Common myeloid progenitor, CD34-positive (primary cell): ENCODE results near the gene CYP3A5.
"Not testable (repeated sequence)": the region's sequence is repeated elsewhere in the genome, so short reads cannot be mapped to it uniquely, and the experiment has no call there.

ENCODE experiments used
- CTCF ChIA-PET: fragments of 350-600 bp; sonication (Branson Sonifier 250); formaldehyde crosslinking; loops from one replicate; lab custom pipeline; 2021; ENCODE audit warnings: antibody characterized with exemption; lab: Charles Lee
- POLR2A ChIA-PET: fragments of 350-600 bp; sonication (Branson Sonifier 250); formaldehyde crosslinking; loops from one replicate; lab custom pipeline; 2021; ENCODE audit warnings: antibody characterized with exemption; lab: Charles Lee
- DNase-seq, 3 donors: peaks; one replicate each; pipeline versions ENCODE4 v3.0.0 to v3.0.0-alpha.2; 2013
- H3K27ac ChIP-seq, 2 experiments: 1 replicate in 1 of 2; 2 replicates in 1 of 2; pipeline ENCODE4 v1.7.0; 2013; ENCODE audit warnings: inconsistent platforms in 2 of 2, low read length in 2 of 2, mild to moderate bottlenecking in 2 of 2, low read depth in 1 of 2, moderate library complexity in 1 of 2; ENCODE audit not compliant: severe bottlenecking in 2 of 2, insufficient read depth in 1 of 2, poor library complexity in 1 of 2
- H3K27me3 ChIP-seq, 5 experiments: replicated peaks in 2 of 5; 1 replicate in 3 of 5; 2 replicates in 2 of 5; pipeline versions ENCODE4 v1.6.1 to v1.7.0; 2013; ENCODE audit warnings: low read length in 4 of 5, mild to moderate bottlenecking in 2 of 5, moderate library complexity in 2 of 5, inconsistent platforms in 1 of 5; ENCODE audit not compliant: insufficient read depth in 5 of 5, control insufficient read depth in 4 of 5
- H3K36me3 ChIP-seq, 4 experiments: 1 replicate in 2 of 4; 2 replicates in 2 of 4; pipeline versions ENCODE4 v1.6.1 to v1.7.0; 2013; ENCODE audit warnings: low read length in 3 of 4, control low read depth in 1 of 4, mild to moderate bottlenecking in 1 of 4; ENCODE audit not compliant: control insufficient read depth in 4 of 4, insufficient read depth in 4 of 4
- H3K4me1 ChIP-seq, 4 experiments: 1 replicate in 3 of 4; 2 replicates in 1 of 4; pipeline versions ENCODE4 v1.6.1 to v1.7.1; 2013; ENCODE audit warnings: low read length in 3 of 4, mild to moderate bottlenecking in 3 of 4, control low read depth in 1 of 4, inconsistent platforms in 1 of 4, moderate library complexity in 1 of 4; ENCODE audit not compliant: control insufficient read depth in 4 of 4, insufficient read depth in 4 of 4; ENCODE audit errors: control extremely low read depth in 1 of 4
- H3K4me3 ChIP-seq, 7 experiments: 1 replicate in 4 of 7; 2 replicates in 3 of 7; pipeline versions ENCODE4 v1.5.1 to v1.7.0; 2013; ENCODE audit warnings: mild to moderate bottlenecking in 7 of 7, low read length in 6 of 7, moderate library complexity in 6 of 7, inconsistent platforms in 2 of 7, low read depth in 2 of 7, control low read depth in 1 of 7; ENCODE audit not compliant: insufficient read depth in 4 of 7, control insufficient read depth in 1 of 7; ENCODE audit errors: extremely low read depth in 1 of 7
- H3K9me3 ChIP-seq, 5 experiments: 1 replicate in 4 of 5; 2 replicates in 1 of 5; pipeline versions ENCODE4 v1.6.1 to v1.7.1; 2013; ENCODE audit warnings: low read length in 4 of 5, mild to moderate bottlenecking in 2 of 5, inconsistent platforms in 1 of 5, low read depth in 1 of 5, moderate library complexity in 1 of 5; ENCODE audit not compliant: control insufficient read depth in 4 of 5, insufficient read depth in 2 of 5; ENCODE audit errors: control extremely low read depth in 1 of 5
- WGBS: methylation state at CpG from one replicate; pipeline ENCODE4 v1.1.5; 2013; ENCODE audit not compliant: insufficient coverage; 5-methylcytosine and 5-hydroxymethylcytosine counted together

The CYP3A5 gene

DNA sequence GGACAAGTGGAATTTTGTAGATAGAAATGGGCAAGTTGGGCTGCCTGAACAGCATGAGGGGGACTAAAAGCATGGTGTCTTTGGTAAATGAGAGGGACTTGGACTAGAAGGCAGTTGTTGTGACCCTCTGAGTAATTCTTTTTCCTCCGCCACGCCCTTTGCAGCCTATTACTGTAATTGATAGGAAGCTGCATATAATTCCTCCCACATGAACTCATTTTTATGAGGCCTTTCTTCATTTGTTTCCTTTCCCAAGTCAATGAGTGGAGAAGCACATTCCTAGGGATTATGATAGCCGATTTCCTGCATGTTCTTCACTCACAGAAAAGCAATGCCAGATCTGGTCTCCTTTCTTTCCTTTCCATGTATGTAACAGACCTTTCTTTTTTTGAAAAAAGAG, 35.4 kb downstream of the CYP3A5 start:
- no peak overlapping the region for H3K27ac ChIP-seq
- peaks cover 0 to 7% (median 0%) of the 10 kb centered on the region in 5 experiments for H3K9me3 ChIP-seq
- POLR2A ChIA-PET: no interaction called here
- H3K4me3 ChIP-seq: no peak overlapping the region
- H3K27me3 ChIP-seq: no peaks in the 10 kb centered on the region
- no peak for DNase-seq
- no peaks in the 10 kb centered on the region for H3K4me1 ChIP-seq
- WGBS: 100% methylated on average over 1 of the region's 3 CpGs
- CTCF ChIA-PET: no interaction called here
- H3K36me3 ChIP-seq: peaks cover 3 to 16% (median 11%) of the 10 kb centered on the region in 4 experiments

DNA sequence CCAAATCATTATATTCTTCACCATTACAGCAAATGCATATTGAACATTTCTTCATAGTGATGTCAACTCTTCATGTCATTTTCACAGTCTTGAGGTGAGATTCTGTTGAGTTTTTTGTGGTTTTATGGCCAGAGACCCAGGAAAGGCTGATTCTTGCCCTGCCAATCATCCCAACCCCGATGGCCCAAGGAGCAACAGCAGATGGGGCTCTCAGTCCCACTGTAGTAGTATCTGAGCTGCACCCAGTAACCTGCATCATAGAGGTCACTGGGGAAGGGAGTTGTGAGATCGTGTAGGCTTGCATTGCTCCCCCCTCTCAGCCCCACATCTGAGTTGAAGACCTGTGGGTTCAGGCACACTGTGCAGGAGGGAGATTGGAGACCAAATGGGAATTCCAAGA, 36.3 kb downstream of the CYP3A5 start:
- Histone ChIP-seq H3K4me3 (no peak overlapping the region), H3K27me3 (no peaks in the 10 kb centered on the region), H3K4me1 (no peaks in the 10 kb centered on the region), H3K36me3 (peaks cover 3 to 20% (median 11%) of the 10 kb centered on the region in 4 experiments), H3K9me3 (peaks cover 0 to 7% (median 0%) of the 10 kb centered on the region in 5 experiments), H3K27ac (no peak overlapping the region)
- ChIA-PET CTCF (no interaction called here), POLR2A (no interaction called here)
- 100% methylated on average over 2 of the region's 2 CpGs for WGBS
- DNase-seq: no peak

DNA sequence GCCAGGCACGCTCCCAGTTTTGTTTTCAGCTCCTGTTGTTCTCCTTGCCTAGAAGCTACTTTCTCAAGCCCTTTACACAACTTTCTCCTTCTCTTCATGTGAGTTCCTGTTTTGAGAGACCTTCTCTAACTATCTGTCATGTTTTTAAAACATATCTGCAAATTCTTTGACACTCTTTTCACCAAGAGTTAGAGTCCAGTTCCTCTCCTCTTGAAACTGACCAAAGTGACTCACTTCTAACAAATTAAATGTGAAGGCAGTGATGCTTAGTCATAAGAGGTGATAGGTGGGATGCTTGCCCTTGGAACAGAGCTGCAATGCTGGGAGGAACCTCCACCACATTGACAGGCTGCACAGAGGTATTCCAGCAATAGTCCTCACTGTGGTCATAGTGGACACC, 37.8 kb downstream of the CYP3A5 start:
- POLR2A ChIA-PET: no interaction called here

GRCh38 chr7:99639267-99639666, 40.5 kb downstream of the CYP3A5 start:
- DNase-seq: no peak
- CTCF ChIA-PET: interaction anchor here (0.5 kb wide), 1 partner anchor 323 kb away, joined by 4 read pairs; no protein-coding TSS in a partner anchor

More for the DNA sequence above, 37.8 kb downstream of the CYP3A5 start:
- CTCF ChIA-PET: no interaction called here
- H3K4me3 ChIP-seq: no peak overlapping the region
- H3K4me1 ChIP-seq: no peaks in the 10 kb centered on the region
- WGBS: 100% methylated on average over 1 of the region's 1 CpG
- no peak overlapping the region for H3K27ac ChIP-seq
- peaks cover 5 to 21% (median 8%) of the 10 kb centered on the region in 4 experiments for H3K36me3 ChIP-seq
- H3K27me3 ChIP-seq: no peaks in the 10 kb centered on the region
- DNase-seq: no peak
- H3K9me3 ChIP-seq: peaks cover 0 to 7% (median 0%) of the 10 kb centered on the region in 5 experiments

DNA sequence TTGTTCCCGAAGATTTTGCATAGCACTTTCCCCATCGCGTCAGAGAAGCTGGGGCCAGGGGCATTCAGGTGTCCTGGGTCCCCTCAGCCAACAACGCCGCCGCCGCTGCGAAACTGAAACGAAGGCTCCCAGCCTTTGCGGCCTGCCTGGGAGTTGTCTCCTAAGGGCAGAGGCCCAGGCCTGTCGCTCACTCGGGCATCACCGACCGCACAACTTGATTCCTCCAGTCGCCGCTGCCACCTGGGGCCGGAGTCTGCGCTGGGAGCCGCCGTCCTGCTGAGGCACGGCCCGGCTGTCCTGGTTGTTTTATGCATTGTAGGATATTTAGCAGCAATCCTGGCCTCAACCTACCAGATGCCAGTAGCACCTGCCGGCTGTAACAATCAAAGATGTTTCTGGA, 41.1 kb downstream of the CYP3A5 start:
- peaks cover 3 to 10% (median 8%) of the 10 kb centered on the region in 4 experiments for H3K36me3 ChIP-seq
- H3K27ac ChIP-seq: no peak overlapping the region
- 99% methylated on average over 18 of the region's 23 CpGs for WGBS
- POLR2A ChIA-PET: no interaction called here
- no peaks in the 10 kb centered on the region for H3K4me1 ChIP-seq
- CTCF ChIA-PET: interaction anchor here (0.5 kb wide), 1 partner anchor 322 kb away, joined by 4 read pairs; no protein-coding TSS in a partner anchor
- no peak for DNase-seq
- no peak overlapping the region for H3K4me3 ChIP-seq
- no peaks in the 10 kb centered on the region for H3K27me3 ChIP-seq
- no peaks in the 10 kb centered on the region for H3K9me3 ChIP-seq

More at GRCh38 chr7:99639267-99639666, 40.5 kb downstream of the CYP3A5 start:
- H3K27ac ChIP-seq: no peak overlapping the region
- H3K4me1 ChIP-seq: no peaks in the 10 kb centered on the region
- H3K27me3 ChIP-seq: no peaks in the 10 kb centered on the region
- H3K9me3 ChIP-seq: no peaks in the 10 kb centered on the region
- H3K4me3 ChIP-seq: no peak overlapping the region
- H3K36me3 ChIP-seq: peaks cover 3 to 9% (median 6%) of the 10 kb centered on the region in 4 experiments
- POLR2A ChIA-PET: no interaction called here

DNA sequence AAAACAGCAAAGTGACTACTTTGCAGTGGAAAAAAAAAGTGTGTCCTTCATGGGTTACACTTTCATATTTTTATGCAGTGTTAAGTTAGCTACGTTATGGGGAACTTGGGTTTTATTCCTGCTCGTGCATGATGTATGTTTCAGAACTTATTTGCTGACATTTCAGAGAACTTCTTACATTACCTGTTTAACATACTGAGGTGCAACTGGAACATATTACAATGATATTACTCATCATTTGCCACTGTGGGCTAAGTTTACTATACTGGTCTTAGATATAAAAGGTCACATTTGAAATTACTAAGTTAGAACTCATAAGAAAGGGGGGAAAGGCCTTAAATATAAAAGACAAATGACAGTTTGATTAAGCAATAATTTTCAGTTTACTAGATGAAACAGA, 42.4 kb downstream of the CYP3A5 start:
- H3K9me3 ChIP-seq, H3K4me3 ChIP-seq, H3K4me1 ChIP-seq, DNase-seq, POLR2A ChIA-PET, H3K27me3 ChIP-seq, H3K27ac ChIP-seq, CTCF ChIA-PET: not testable (repeated sequence)
- 83% methylated on average over 1 of the region's 2 CpGs for WGBS
- peaks cover 3 to 16% (median 9%) of the 10 kb centered on the region in 4 experiments for H3K36me3 ChIP-seq

GRCh38 chr7:99631295-99632109, 48.3 kb downstream of the CYP3A5 start:
- WGBS: 79% methylated on average over 7 of the region's 9 CpGs
- POLR2A ChIA-PET: interaction anchor here (0.7 kb wide), 1 partner anchor 208 kb away, joined by 4 read pairs; no protein-coding TSS in a partner anchor
- Histone ChIP-seq H3K4me3 (no peak overlapping the region), H3K4me1 (no peaks in the 10 kb centered on the region), H3K27ac (no peak overlapping the region), H3K36me3 (peaks cover 15 to 64% (median 43%) of the 10 kb centered on the region in 4 experiments), H3K27me3 (no peaks in the 10 kb centered on the region), H3K9me3 (no peaks in the 10 kb centered on the region)
- DNase-seq: peak in 2 of 3 donors; percentile 10 to 25
- CTCF ChIA-PET: interaction anchor here (1.4 kb wide), 1 partner anchor 13 kb away, joined by 5 read pairs; no protein-coding TSS in a partner anchor
